Right lobe of liver (tissue), 6 donors: Measurements from ENCODE around the gene ANO2. TPM values are rescaled to one million over a fixed set of nuclear protein-coding genes. Genes with fewer than 3 reads are reported as not detected.

ENCODE experiments used
- ATAC-seq, 4 donors: fragments of 200-7000 bp; cut with Tn5 transposase; one replicate each; pipeline ENCODE4 v1.9.1; 2020; ENCODE audit warnings: mild to moderate bottlenecking in 4 of 4, moderate library complexity in 4 of 4
- DNase-seq, 3 donors: peaks; one replicate each; pipeline ENCODE4 v3.0.0-alpha.2; 2020
- H3K27ac ChIP-seq, 3 donors: fragments of 200-600 bp; one replicate each; pipeline ENCODE4 v1.8.0; 2022
- H3K27me3 ChIP-seq, 2 donors: fragments of 200-600 bp; one replicate each; pipeline ENCODE4 v1.8.0; 2022
- H3K36me3 ChIP-seq, 4 donors: fragments of 200-600 bp; sonication (generic) in 1 of 4; one replicate each; pipeline versions ENCODE4 v1.5.1 to v1.8.0; 2017 to 2022; ENCODE audit warnings: control low read depth in 1 of 4
- H3K4me1 ChIP-seq, 4 donors: fragments of 200-600 bp; sonication (generic) in 1 of 4; one replicate each; pipeline versions ENCODE4 v1.5.1 to v1.8.0; 2017 to 2022; ENCODE audit warnings: control low read depth in 1 of 4
- H3K4me3 ChIP-seq, 3 donors: fragments of 200-600 bp; one replicate each; pipeline ENCODE4 v1.8.0; 2022
- H3K9me3 ChIP-seq, 4 donors: fragments of 200-600 bp; sonication (generic) in 1 of 4; one replicate each; pipeline versions ENCODE4 v1.5.1 to v1.8.0; 2017 to 2022; ENCODE audit warnings: control low read depth in 1 of 4
- POLR2A ChIP-seq: fragments of 450-650 bp; IDR thresholded peaks from one replicate; pipeline ENCODE4 v1.6.1; 2017; ENCODE audit warnings: antibody characterized with exemption, mild to moderate bottlenecking
- WGBS: methylation state at CpG from one replicate; pipeline ENCODE4 v1.1.6; 2018; ENCODE audit warnings: low coverage, low lambda C conversion rate; ENCODE audit not compliant: insufficient coverage; ENCODE audit errors: missing lambda C conversion rate; 5-methylcytosine and 5-hydroxymethylcytosine counted together
- intact Hi-C, 2 donors: fragments of 100-400 bp; cut with DNase I; formaldehyde crosslinking; loops; one replicate each; pipeline versions ENCODE4 v1.11.2 to v1.14.1; 2022
- total RNA-seq, 6 experiments: library from RNA; depleted of rRNA in 2 of 6; stranded (reverse); fragments of >200 nt in 2 of 6; fragmentation: NEBNext Ultra II Directional in 3 of 6; extraction: Animal tissue kit (Norgen Biotek cat#: 25700) in 3 of 6; gene quantifications; one replicate each; pipeline versions ENCODE4 v1.1.0 to v1.2.4, GENCODE V29; 2016 to 2023
- TF ChIP-seq, protein P1 (sequence below), 4 donors: fragments of 200-600 bp in 3 of 4; fragments of 450-650 bp in 1 of 4; IDR thresholded peaks; one replicate each; pipeline versions ENCODE4 v1.5.1 to v1.8.0; 2016 to 2022; ENCODE audit warnings: antibody characterized with exemption in 4 of 4, mild to moderate bottlenecking in 2 of 4
- donor health status: DM: no; HTN: yes; CAD: no.
- donor health status: DM: no; HTN: no; CAD: no.
- donor health status: DM: no; HTN: no; CAD: no.
- donor health status: DM: no; HTN: yes; CAD: no.
- donor health status: DM: no; HTN: yes; CAD: no.

The ANO2 gene
- total RNA-seq, 6 experiments from 2014 or later, result 0.06 to 0.89 (median 0.32) TPM; not detected in 1

DNA sequence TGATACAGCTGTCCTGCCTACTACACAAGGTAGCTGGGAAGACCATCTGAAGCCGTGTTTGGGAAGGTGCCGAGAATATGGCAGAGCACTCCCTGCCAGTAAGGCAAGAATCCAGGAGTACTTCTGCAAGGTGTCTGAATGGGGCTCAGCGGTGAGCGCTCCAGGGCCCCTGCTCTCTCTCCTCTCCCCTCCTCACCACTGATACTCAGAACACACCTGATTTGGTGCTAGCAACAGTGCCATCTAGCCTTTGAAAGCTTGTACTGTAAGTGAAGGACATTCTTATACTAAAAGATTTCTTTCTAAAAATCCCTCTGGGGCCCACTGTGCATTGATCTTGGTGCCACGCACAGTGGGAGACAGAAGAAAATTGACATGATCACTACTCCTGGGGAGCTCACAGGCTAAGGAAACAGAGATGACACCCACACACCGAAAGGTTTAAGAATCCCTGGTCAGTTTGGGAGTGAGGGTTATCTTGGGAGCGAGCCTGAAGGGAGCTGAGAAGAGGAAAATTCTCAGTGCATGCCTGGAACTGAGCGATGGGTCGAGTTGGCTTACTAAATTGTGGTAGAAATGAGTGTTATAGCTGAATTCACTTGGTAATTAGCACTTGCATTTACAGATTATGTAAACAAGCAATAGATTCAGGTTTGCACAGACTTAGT is 296.2 kb downstream of the ANO2 start:
- TF ChIP-seq, protein P1, sequence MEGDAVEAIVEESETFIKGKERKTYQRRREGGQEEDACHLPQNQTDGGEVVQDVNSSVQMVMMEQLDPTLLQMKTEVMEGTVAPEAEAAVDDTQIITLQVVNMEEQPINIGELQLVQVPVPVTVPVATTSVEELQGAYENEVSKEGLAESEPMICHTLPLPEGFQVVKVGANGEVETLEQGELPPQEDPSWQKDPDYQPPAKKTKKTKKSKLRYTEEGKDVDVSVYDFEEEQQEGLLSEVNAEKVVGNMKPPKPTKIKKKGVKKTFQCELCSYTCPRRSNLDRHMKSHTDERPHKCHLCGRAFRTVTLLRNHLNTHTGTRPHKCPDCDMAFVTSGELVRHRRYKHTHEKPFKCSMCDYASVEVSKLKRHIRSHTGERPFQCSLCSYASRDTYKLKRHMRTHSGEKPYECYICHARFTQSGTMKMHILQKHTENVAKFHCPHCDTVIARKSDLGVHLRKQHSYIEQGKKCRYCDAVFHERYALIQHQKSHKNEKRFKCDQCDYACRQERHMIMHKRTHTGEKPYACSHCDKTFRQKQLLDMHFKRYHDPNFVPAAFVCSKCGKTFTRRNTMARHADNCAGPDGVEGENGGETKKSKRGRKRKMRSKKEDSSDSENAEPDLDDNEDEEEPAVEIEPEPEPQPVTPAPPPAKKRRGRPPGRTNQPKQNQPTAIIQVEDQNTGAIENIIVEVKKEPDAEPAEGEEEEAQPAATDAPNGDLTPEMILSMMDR (IDR thresholded peaks at IDR 0.05), result peak; percentile 22 to 60 (median 50)
- no peak for TF ChIP-seq POLR2A
- Histone ChIP-seq H3K4me1 (no peaks in the 10 kb centered on the region), H3K27ac (no peak overlapping the region), H3K27me3 (peaks cover 0 to 3% of the 10 kb centered on the region in 2 donors), H3K4me3 (no peak overlapping the region), H3K36me3 (no peaks in the 10 kb centered on the region), H3K9me3 (no peaks in the 10 kb centered on the region)
- DNase-seq (no peak), ATAC-seq (peak; percentile 64 to 81 (median 72))
- intact Hi-C loops, result no loop called here
- 21% methylated on average over 9 of the region's 9 CpGs for WGBS

DNA sequence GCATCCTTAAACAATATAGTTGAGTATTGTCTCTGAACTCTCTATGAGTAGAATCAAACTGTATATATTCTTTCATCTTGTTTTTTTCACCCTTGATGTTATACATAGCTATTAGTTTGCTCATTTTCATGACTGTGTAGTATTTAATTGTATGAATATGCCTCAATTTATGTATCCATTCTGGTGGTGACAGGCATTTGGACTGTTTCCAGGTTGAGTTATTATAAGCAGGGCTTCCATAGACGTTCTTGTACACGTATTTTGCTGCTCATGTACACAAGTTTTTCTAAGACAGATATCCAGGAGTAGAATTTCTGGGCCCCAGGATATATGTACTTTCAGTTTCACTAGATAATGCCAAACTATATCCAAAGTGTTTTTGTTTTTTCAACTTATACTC is 301.8 kb downstream of the ANO2 start:
- Histone ChIP-seq H3K4me3 (no peak overlapping the region), H3K27me3 (peaks cover 0 to 3% of the 10 kb centered on the region in 2 donors), H3K27ac (no peak overlapping the region), H3K4me1 (no peaks in the 10 kb centered on the region), H3K36me3 (no peaks in the 10 kb centered on the region), H3K9me3 (no peaks in the 10 kb centered on the region)
- ATAC-seq (no peak), DNase-seq (no peak)
- intact Hi-C loops, result no loop called here
- no peak for TF ChIP-seq POLR2A
- TF ChIP-seq, protein P1 (IDR thresholded peaks at IDR 0.05), result no peak
- WGBS, result 56% methylated on average over 2 of the region's 2 CpGs

GRCh38 chr12:5637698-5638097 is 307.4 kb downstream of the ANO2 start:
- 36% methylated on average over 4 of the region's 4 CpGs for WGBS
- H3K9me3 ChIP-seq, result no peaks in the 10 kb centered on the region
- DNase-seq, result no peak
- H3K27ac ChIP-seq, result no peak overlapping the region
- no peaks in the 10 kb centered on the region for H3K4me1 ChIP-seq
- intact Hi-C loops, result no loop called here
- H3K27me3 ChIP-seq, result no peaks in the 10 kb centered on the region
- no peak for TF ChIP-seq POLR2A
- TF ChIP-seq, protein P1 (IDR thresholded peaks at IDR 0.05), result no peak
- H3K36me3 ChIP-seq, result no peaks in the 10 kb centered on the region
- no peak for ATAC-seq
- no peak overlapping the region for H3K4me3 ChIP-seq

DNA sequence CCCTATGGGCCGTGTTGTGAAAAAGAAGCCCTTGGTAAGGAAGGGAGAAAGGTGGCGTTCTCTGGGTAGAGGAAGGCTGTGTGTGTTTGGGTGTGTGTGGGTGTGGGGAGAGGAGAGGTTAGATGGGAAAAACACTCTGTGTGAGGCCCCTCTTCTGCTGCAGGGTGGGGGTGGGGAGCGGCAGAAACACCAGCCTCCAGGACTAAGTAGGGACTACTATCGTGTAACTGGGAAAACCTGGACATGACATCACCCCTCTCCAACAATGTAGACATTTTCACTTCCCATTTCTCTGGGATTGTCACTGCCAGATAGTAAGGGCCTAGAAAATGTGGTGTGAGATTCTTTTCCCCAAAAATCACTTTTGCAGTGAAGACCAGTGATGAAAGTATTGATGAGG is 308.2 kb downstream of the ANO2 start:
- no peaks in the 10 kb centered on the region for H3K9me3 ChIP-seq
- TF ChIP-seq, protein P1 (IDR thresholded peaks at IDR 0.05), result no peak
- TF ChIP-seq POLR2A, result no peak
- H3K27me3 ChIP-seq, result no peaks in the 10 kb centered on the region
- no peaks in the 10 kb centered on the region for H3K4me1 ChIP-seq
- 51% methylated on average over 3 of the region's 4 CpGs for WGBS
- H3K36me3 ChIP-seq, result no peaks in the 10 kb centered on the region
- DNase-seq (no peak), ATAC-seq (no peak)
- no peak overlapping the region for H3K4me3 ChIP-seq
- intact Hi-C loops, result no loop called here
- no peak overlapping the region for H3K27ac ChIP-seq
